GM12892 (cell line): Measurements from ENCODE around the gene SEC61G. TPM values are rescaled to one million over a fixed set of nuclear protein-coding genes. Genes with fewer than 3 reads are reported as not detected.

Source experiments
- DNase-seq: peaks from one replicate; pipeline ENCODE4 v3.0.0; 2011; ENCODE audit not compliant: insufficient read length
- FAIRE-seq: peaks from 2 replicates; lab custom pipeline; 2011; peaks lifted over from hg19 to GRCh38; lab: Jason Lieb, UNC
- POLR2A ChIP-seq: IDR thresholded peaks from 2 replicates; pipeline ENCODE4 v1.6.1; 2011; ENCODE audit warnings: low read depth, low read length, control low read depth
- POLR2AphosphoS5 ChIP-seq: IDR thresholded peaks from 2 replicates; pipeline ENCODE4 v1.6.1; 2011; ENCODE audit warnings: low read depth, low read length, control low read depth
- TAF1 ChIP-seq: IDR thresholded peaks from 2 replicates; pipeline ENCODE4 v1.6.1; 2011; ENCODE audit warnings: low read depth, mild to moderate bottlenecking, control low read depth, low read length, borderline replicate concordance
- polyA plus RNA-seq: library from polyadenylated mRNA; unstranded; fragments of >200 nt; gene quantifications from one replicate; pipeline ENCODE4 v1.2.1, GENCODE V29; 2012; ENCODE audit warnings: missing spikeins, inconsistent platforms; ENCODE audit not compliant: missing spikeins

Gene SEC61G
- 362 TPM for polyA plus RNA-seq

DNA sequence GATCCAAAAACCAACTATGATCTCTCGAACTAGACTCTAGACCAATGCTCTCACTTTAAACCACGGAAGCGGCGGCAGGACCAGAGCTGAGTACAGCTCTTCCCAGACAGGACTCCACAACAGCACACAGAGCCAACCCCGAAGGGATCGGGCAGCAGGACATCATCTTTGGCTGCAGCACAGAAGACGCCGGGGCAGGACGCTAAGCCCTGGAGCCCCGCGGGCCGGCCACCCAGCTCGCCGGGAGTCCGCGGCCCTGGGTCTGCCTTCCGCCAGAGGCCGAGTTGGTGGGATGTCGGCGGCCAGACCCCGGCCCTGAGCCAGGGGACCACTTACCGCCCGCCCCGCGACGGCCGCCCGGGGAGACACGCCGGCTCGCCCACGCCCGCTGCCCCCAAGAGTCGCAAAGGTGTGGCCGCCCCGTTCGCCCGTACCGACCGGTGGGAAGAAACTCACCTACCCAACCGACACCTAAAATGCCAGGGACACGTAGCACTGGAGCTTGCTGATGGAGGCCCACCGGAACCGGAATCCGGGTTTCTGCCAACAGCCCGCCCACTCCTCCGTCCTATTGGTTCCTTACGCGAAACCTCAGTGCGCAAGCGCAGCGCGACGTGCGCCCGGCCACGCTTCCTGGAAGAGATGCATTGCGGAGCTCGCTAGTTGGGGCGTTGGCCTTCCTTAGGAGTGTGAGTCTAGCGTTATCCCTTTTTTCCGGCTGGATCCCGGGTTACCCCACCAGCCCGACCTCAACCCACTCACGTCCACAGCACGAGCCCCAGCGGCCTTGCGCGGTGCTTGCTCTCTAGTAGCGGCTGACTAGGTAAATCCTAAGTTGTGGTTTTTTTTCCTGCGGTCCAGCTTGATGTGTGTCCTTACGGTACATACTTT is at the start of gene SEC61G:
SEC61G (minus strand) TSS at position 510 of the 891 bp plus-strand sequence. CDS start 1,623 bp downstream, outside the sequence.
- FAIRE-seq (peak; percentile 98), DNase-seq (peak; percentile 82)
- TF ChIP-seq POLR2AphosphoS5 (peak; percentile 97), POLR2A (peak; percentile 96), TAF1 (peak; percentile 94; the same call in 1 of the 2 replicates)

DNA sequence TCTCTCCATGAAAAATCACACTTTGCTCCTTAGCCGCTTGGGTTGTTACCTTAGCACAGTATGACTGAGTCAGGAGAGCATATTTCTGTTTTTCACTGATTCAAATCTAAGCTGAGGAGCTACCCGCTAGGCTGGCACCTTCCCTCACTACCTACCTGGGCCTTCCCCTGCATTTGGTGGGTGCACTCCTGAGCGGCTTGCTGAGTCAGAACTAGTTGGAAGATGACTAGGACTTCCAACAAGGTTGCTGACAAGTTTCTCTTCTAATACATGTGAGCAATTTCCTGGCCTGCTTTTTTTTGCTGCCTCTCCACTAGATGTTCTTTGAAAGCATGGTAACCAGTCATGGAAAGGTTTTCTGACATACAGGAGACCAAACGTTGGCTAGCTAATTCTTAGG is 43.8 kb upstream of the SEC61G start:
- DNase-seq (no peak), FAIRE-seq (no peak)
- TF ChIP-seq POLR2AphosphoS5 (no peak), TAF1 (no peak), POLR2A (no peak)

DNA sequence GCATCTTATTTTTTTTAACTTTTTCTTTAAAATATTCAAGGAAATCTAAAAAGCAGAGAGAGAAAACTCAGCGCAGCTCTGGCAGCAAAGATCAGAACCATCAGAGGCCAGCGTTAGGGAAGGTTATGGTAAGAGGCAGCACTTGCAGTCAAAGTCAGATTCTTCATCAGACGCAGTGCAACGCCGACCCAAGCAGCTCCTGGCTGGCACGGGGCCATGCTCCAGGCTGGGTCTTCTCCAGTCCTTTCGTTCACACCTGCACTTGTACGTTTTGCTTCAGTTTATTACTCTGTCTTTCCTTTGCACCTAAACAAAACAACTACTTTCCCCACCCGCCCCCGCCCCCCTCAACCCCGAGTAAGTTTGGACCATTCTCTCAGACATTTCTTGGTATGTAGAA is 43.1 kb upstream of the SEC61G start:
- FAIRE-seq (no peak), DNase-seq (no peak)
- TF ChIP-seq TAF1 (no peak), POLR2A (no peak)

DNA sequence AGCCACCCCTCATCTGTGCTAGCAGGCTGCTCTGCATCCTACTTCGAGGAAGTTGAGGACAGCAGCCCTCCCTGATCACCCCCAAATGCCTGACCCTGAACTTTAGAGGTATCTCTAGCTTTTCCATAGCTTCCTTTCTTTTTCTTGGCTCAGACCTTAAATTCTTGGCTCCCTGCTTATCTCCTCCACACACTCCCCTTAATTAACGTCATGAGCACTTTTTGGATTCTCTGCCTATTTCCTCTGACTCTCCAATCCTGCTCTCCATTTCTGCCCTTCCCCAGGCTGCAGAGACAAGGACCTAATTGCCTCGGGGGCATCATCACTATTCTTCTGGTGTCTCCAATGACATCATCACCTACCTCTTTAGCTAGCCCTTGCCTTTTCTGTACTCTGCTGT is 40.8 kb upstream of the SEC61G start:
- TF ChIP-seq TAF1 (no peak), POLR2AphosphoS5 (no peak), POLR2A (no peak)
- DNase-seq (no peak), FAIRE-seq (no peak)

DNA sequence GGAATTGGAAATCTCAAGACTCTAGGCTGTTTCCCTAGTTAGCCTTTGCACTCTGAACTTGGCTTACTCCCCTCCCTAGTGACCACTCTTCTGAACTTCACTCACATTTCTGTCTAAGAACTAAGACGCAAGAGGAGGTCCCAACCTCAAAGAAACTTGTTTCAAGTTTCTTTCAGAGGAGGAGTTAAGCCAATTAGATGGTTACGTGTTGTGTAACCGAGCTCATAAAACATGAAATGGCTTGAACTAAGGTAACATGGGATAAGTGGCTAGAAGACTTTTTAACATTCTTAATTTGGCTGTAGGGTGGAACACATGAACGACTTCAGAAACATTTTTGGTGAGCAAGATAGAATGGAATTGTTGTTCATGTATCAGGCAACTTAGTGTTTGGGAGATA is 39.5 kb upstream of the SEC61G start:
- TF ChIP-seq TAF1 (no peak), POLR2AphosphoS5 (no peak), POLR2A (no peak)
- DNase-seq (no peak), FAIRE-seq (no peak)

DNA sequence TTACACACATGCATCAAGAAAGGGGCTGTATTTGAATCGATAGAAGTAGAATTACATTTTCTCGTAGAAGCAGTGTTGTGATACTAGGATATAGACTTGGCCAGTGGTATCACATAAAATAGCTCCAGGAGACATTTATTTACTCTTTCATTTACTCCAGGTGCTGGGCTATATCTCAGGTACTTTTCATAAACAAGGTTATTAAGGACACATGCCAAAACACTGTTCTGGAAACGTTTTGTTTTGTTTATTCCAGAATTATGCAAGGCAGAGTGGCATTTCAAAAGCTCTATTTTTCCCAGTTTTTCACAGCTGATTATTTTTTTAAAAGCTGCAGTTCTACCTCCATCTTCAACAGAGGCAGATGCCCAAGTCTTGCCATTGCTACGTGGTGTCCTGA is 37.8 kb upstream of the SEC61G start:
- no peak for TF ChIP-seq POLR2AphosphoS5
- no peak for TF ChIP-seq TAF1
- FAIRE-seq (no peak), DNase-seq (no peak)

DNA sequence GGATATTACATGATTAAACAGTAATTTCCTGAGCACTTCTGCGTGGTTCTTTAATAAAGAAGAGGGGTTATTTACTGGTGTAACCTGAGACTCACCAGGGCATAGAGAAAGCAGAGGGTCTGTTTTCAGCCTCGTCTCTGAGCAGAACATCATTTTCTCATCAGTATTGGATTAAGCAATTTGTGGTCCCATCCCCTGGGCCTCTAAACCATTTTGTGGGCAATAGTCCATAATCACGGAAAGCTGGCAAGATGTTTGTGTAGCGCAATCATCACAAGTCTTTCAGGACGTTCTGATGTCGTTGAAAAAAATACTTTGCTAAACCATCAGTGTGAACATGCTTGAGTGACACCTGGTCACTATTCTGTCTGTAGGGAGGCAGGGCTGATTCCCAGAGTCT is 37.1 kb upstream of the SEC61G start:
- TF ChIP-seq POLR2A (no peak), TAF1 (no peak), POLR2AphosphoS5 (no peak)
- FAIRE-seq = no peak
- no peak for DNase-seq

DNA sequence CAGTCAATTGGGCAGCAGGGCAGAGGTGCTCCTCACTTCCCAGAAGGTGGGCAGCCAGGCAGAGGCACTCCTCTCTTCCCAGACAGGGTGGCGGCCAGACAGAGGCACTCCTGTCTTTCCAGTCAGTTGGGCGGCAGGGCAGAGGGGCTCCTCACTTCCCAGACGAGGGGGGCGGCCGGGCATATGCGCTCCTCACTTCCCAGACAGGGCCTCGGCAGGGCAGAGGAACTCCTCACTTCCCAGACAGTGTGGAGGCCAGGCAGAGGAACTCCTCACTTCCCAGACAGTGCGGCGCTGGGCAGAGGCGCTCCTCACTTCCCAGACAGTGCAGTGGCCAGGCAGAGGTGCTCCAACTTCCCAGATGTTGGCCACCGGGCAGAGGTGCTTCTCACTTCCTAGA is 33.4 kb upstream of the SEC61G start:
- TF ChIP-seq POLR2A = no peak
- TF ChIP-seq TAF1 = no peak
- TF ChIP-seq POLR2AphosphoS5 = no peak
- FAIRE-seq = no peak
- no peak for DNase-seq

DNA sequence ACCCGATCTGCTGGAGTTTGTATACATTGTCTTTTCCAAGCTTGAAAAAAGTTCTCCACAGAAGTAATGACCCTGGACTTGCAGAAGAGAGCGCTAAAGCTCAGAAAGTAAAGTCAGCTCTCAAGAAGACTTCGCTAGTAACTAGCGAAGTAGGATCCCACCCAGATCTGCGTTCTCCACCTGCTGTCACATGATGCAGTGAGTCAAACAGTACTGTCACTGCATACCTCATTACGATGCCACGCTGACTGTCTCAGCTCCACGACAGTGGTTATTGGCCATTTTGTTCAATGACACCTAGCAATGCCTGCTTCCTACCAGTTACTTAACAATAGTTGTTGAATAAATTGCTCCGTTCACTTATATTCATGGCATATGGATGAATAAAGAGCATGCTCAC is 29.7 kb upstream of the SEC61G start:
- DNase-seq = no peak
- TF ChIP-seq POLR2AphosphoS5 (no peak), POLR2A (no peak), TAF1 (no peak)
- peak; percentile 73 for FAIRE-seq

DNA sequence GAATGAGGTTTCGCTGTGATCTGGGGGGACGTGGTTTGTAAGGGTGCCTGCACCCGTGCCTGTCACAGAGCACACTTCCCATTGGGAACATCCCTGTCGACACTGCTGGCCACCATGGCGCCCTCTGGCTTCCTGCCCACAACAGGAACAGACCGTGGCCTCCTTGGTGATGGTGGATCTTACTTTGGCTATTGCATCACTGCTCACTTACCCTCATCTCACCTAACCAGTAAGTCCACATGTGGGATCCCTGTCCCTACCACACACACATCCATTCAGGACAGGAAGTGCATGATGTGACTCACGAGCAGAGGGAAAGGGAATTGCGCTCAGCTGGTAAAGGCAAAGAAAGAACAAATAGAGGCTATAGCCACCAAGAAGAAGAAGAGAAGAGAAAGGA is 26.2 kb upstream of the SEC61G start:
- DNase-seq (no peak), FAIRE-seq (no peak)
- TF ChIP-seq POLR2A = no peak
- no peak for TF ChIP-seq TAF1
- TF ChIP-seq POLR2AphosphoS5 = no peak

DNA sequence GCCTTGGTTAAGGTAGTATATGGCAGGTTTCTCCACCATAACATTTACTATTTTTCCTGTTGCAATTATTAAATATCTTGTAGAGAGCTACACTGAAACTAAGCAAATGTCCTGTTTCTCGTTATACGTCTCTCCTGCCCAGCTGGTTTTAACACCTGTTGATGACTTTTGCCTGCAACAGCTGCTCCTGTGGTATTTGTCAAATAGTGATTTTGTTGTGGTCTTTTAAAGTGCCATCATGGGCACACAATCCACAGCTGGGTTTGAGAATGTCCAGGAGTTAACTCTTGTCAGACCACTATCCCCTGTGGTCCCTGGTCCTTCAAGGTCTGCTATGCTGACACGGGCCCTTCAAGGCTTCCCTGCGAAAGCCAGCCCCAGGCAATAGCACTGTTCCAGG is 24.9 kb upstream of the SEC61G start:
- no peak for DNase-seq
- TF ChIP-seq TAF1 (no peak), POLR2A (no peak), POLR2AphosphoS5 (no peak)
- no peak for FAIRE-seq

DNA sequence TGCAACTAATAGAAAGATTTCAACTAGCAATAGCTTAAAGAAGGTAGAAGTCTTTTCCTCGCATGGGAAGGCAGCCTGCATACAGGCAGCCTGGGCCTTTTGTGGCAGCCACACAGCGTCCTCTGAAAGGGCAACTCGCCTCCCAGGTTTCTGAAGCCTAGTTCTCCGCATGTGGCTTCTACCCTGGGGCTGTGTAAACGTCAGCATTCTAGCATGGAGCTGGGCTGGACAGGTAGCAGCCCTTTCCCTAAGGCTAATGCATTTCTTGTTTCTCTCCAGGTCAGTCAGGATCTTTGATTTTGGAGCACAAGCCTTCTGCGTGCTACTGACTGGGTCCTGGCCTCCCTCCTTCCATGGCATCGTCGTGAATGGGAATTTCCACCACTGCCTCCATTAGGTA is 23.8 kb upstream of the SEC61G start:
- no peak for DNase-seq
- TF ChIP-seq POLR2AphosphoS5 (no peak), POLR2A (no peak), TAF1 (no peak)
- FAIRE-seq = no peak
